Suprapubic skin (tissue), 4 donors: ENCODE data around the gene FRMD4B.

Experiments used
- CTCF ChIP-seq, 2 donors: fragments of 200-600 bp in 1 of 2; fragments of 450-650 bp in 1 of 2; sonication (generic) in 1 of 2; IDR thresholded peaks; one replicate each; pipeline ENCODE4 v1.5.1; 2016 to 2019; ENCODE audit warnings: antibody characterized with exemption in 2 of 2, mild to moderate bottlenecking in 1 of 2, moderate library complexity in 1 of 2
- EP300 ChIP-seq: sonication (generic); formaldehyde crosslinking; IDR thresholded peaks from one replicate; pipeline ENCODE4 v1.6.1; 2017; ENCODE audit warnings: antibody characterized with exemption
- POLR2A ChIP-seq, 2 donors: fragments of 450-650 bp; IDR thresholded peaks; one replicate each; pipeline ENCODE4 v1.6.1; 2017; ENCODE audit warnings: antibody characterized with exemption in 2 of 2, mild to moderate bottlenecking in 2 of 2, moderate library complexity in 2 of 2
- POLR2AphosphoS5 ChIP-seq, 3 donors: sonication (generic); formaldehyde crosslinking; IDR thresholded peaks; one replicate each; pipeline ENCODE4 v1.6.1; 2017; ENCODE audit warnings: antibody characterized with exemption in 3 of 3

- TF ChIP-seq CTCF (IDR thresholded peaks at IDR 0.05) (no peak), POLR2A (IDR thresholded peaks at IDR 0.05) (no peak), POLR2AphosphoS5 (IDR thresholded peaks at IDR 0.05) (no peak), EP300 (no peak)
Measured at GRCh38 chr3:69357196-69357595, 28.7 kb downstream of the FRMD4B start.
